Measurements from ENCODE around the gene ZMYND12.
"Not testable (repeated sequence)": the region's sequence is repeated elsewhere in the genome, so short reads cannot be mapped to it uniquely, and the experiment has no call there.

ZMYND12 gene, protein sequence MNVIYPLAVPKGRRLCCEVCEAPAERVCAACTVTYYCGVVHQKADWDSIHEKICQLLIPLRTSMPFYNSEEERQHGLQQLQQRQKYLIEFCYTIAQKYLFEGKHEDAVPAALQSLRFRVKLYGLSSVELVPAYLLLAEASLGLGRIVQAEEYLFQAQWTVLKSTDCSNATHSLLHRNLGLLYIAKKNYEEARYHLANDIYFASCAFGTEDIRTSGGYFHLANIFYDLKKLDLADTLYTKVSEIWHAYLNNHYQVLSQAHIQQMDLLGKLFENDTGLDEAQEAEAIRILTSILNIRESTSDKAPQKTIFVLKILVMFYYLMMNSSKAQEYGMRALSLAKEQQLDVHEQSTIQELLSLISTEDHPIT

DNA sequence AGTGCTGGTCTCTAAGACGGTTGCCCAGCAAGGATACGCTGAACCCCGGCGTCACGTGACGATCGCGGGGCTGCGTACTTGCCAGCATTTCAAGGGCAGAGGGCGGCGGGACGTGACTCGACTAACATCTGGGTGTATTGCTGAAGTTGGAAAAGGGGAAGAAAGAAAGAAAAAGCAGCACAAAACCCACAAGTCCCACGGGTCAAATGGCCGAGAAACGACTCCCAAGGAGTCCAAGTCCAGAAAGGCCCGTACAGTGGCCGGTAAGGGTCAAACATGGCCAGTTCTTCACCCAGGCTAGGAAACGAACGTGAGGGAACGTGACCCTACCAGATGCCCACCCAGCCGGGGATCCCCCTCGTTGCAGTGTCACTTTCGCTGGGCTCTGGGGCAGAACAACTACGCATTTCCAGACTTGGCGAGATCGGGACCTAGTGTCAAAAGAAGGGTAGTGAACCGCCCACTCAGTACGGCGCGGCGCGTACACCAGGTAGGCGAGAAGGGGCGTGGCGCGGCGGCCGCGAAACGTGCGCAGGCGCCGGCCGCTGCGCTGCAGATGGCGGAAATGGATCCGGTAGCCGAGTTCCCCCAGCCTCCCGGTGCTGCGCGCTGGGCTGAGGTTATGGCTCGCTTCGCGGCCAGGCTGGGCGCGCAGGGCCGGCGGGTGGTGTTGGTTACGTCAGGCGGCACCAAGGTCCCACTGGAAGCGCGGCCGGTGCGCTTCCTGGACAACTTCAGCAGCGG, at the start of gene ZMYND12, which contains the start of gene PPCS:
TSS of gene ZMYND12 (minus strand) at position 13 of the 744 bp plus-strand sequence. CDS start 25 bp downstream, outside the sequence.
TSS of gene PPCS (plus strand) at position 534 of the 744 bp plus-strand sequence. CDS start at position 557, 23 bp downstream.
- peak; percentile 90 for DNase-seq

DNA sequence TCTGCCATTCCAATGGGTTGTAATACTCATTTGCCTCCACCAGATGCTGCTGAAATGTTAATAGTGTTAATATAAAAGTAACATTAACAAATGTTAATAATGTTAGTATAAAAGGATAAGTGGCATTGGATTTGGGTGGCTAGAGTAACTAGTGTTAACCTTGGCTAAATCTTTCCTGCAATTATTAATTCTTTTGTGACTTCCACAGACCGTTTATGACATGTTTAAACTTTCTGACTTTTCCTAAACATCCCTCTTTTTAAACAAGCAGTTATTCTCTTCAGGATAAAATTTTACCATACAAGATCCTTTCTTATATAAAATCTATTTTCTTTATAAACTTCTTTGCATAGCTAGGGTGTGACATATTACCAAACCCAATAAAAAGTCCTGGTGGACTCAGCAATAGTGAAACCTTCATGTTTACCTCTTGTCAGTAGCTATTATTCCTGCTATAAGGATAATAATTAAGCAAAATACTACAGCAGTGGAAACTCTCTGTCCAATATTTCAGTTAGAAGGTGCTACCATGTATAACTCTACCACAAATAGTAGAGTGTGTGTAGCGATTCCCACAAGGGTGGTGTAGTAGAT, 48.8 kb upstream of the ZMYND12 start:
- DNase-seq, result peak; percentile 15

DNA sequence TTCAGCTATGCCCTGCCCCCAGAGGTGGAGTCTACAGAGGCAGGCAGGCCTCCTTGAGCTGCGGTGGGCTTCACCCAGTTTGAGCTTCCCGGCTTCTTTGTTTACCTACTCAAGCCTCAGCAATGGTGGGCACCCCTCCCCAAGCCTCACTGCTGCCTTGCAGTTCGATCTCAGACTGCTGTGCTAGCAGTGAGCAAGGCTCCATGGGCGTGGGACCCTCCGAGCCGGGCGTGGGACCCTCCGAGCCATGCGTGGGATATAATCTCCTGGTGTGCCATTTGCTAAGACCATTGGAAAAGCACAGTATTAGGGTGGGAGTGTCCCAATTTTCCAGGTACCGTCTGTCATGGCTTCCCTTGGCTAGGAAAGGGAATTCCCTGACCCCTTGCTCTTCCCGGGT, 46.2 kb upstream of the ZMYND12 start:
- not testable (repeated sequence) for DNase-seq

DNA sequence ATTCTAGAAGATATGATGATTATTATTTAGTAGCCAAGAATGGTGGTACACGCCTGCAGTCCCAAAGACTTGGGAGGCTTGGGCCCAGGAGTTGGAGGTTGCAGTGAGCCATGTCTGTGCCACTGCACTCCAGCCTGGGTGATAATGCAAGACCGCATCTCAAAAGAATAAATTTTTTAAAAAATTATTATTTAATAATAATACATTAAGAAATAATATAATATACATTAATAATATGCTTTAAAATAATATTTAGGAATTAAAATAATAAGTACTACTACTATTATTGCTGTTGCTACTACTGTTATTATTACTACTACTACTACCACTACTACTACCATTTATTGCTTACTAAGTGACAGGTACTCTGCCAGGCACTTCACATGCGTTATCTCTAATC, 34.4 kb upstream of the ZMYND12 start:
- no peak for DNase-seq

DNA sequence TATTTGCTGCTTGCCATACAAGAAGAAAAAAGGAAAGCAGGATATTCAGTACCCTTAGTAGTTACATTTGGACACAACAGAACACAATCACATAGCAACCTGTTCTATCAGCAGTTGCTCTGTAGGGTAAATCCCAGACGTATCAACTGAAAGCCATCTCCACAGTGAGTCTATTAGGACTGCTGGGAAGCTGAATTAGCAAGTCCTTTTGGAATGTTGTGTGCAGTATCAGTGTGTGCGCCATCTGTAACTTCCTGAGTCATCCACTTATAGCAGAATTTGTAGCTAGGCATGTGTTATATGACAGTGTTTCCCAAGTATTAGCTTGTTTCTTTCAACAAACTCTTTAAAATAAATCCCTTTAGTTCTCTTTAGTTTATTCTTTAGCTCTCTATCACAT, 28.6 kb upstream of the ZMYND12 start:
- DNase-seq, result no peak

DNA sequence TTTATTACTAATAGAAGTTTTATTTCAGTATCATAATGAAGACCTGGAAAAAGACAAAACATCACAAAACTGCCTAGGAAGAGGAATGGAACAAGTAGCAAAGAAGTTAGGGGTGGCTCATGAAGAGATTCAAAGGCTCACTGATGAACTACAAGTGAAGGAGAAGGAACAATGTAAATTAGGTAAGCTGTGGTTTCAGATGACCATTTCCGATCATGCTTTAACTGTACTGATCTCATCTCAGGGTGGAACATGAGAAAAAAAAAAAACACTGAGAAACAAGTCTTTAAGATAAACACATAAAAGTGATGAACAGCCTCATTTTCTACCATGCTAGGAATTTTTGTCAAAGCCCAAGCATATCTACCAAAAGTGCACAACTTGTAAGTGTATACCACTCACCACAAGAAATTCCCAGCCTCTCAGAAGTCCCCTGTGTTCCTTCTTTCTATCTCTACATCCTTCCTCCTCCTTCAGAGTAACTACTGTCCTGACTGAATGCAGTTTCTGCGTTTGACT, 26.9 kb upstream of the ZMYND12 start:
- DNase-seq, result no peak

DNA sequence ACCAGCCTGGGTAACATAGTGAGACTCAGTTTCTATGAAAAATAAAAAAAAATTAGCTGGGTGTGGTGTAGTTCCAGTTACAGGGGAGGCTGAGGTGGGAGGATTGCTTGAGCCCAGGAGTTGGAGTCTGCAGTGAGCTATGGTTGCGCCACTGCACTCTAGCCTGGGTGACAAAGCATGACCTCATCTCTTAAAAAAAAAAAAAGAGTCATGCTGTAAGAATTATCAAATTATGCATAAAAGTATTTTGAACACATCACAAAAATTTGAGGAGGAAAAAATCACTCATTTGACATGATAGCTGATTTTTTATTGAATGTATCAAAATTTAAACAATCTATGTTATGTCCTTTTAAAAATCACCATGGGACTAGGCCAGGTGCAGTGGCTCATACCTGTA, 25.1 kb upstream of the ZMYND12 start:
- no peak for DNase-seq

DNA sequence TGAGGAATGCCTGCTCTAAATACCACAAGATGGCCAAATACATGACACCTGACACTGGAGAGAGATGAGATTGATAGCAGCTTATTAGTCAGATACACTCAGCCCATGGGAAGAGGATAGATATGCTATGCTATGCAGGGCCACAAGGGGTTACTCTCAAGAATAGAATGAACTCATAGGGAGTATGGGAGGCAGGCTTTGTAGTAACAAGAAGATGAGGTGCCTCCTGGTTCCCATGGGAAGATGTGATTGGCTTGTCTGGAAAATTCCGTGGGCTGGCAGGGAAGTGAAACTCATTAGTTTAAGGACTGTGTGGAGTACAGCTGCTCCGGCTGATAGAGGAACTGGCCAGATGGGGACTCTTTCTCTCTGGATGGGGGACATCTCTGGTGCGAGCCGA, 23.8 kb upstream of the ZMYND12 start:
- no peak for DNase-seq

DNA sequence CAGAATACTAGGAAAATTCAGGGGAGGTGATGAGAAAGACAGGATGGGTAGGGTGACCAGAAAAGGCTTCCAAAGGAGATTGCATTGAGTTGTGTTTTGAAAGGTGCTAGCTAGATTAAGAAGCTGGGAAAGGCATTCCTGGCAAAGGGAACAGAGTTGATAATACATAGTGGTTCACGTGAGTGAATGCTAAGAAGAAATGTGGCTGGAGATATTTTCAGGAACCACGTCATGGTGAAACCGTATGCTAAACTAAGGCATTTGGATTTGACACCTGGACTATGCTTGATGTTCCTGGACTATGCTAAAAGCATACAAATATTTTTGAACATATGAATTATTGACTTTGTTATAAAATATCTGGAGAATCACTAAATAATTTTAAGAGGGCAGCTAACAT, 22.0 kb upstream of the ZMYND12 start:
- no peak for DNase-seq

DNA sequence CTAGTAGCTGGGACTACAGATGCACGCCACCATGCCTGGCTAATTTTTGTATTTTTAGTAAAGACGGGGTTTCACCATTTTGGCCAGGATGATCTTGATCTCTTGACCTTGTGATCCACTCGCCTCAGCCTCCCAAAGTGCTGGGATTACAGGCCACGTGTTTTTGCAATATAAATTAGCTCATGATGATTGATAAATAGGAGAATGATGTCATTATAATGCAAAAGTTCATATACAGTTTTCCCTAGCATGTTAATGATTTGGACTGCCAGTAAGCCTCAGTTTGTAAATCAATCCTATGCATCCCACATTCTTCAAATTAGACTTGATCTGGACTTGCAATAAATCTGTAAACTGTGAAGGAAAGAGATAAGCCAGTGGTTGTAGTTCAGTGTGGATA, 21.5 kb upstream of the ZMYND12 start:
- not testable (repeated sequence) for DNase-seq

DNA sequence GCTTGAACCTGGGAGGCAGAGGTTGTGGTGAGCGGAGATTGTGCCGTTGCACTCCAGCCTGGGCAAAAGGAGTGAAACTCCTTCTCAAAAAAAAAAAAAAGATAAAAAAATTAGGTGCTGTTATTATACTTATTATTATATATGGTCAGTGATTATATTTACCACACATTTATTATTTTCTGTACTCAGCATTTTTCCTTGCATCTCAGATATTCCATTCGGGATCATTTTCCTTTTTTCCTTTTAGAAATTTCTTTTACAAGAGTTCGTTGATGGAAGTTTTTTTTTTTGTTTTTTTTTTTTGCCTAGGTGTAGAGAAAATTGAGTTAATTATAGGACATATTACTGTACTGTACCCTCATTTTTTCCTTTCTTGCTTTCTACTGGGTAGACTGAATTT, 20.8 kb upstream of the ZMYND12 start:
- no peak for DNase-seq

DNA sequence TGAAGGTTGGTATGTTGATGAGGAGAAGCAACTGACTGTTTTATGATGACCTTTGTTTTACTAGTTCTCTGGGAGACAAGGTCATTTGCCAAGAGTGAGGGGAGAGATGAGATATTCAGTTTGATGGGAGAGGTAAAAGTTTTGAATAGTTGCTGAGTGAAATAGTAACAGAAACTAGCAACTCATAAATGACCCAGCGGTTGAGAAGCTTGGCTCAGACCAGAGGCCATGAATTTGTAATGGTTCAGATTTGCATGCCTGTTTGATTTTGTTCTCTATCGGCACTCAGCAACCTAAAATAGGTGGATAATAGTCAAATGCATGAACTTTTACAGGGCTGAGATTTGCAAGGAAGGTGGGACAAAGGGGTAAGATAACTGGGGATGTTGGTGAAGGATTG, 13.9 kb upstream of the ZMYND12 start:
- no peak for DNase-seq

DNA sequence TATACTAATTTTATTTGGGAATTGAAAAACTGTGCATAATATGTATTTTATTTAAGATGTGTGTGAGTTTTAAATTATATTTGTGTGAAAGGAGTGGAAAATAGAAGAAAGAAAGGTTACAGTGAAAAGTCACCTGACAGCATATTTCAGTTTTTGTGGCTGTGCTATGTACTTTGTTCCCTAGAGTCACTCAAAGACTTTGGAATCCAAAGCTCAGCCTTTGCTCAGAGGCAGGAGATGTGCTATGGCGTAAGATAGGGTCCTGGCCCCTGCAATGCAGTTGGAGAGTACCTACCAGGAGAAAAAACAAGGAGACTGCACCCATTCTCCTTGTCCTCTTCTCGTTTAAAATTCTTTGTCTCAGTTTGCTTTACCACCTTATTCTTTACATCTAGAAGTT, 10.2 kb upstream of the ZMYND12 start:
- no peak for DNase-seq

DNA sequence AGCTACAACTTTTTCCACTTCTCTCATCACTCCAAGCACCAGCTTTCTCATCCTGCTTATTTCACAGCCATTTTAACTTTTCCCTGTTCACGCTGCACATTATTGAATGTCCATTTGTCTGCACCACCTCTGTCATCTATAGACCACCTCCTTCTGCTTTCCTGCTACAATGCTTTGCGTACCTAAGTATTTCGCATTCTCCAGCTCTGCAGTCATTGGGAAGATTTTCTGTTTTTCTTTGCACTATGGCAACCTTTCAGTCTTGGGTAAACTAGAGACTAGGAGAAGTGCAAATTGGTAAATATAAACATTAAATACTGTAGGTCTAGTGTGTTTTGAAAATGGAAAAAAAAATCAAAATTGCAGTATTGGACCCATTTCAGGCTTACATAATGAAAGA, 8.1 kb upstream of the ZMYND12 start:
- DNase-seq, result no peak

DNA sequence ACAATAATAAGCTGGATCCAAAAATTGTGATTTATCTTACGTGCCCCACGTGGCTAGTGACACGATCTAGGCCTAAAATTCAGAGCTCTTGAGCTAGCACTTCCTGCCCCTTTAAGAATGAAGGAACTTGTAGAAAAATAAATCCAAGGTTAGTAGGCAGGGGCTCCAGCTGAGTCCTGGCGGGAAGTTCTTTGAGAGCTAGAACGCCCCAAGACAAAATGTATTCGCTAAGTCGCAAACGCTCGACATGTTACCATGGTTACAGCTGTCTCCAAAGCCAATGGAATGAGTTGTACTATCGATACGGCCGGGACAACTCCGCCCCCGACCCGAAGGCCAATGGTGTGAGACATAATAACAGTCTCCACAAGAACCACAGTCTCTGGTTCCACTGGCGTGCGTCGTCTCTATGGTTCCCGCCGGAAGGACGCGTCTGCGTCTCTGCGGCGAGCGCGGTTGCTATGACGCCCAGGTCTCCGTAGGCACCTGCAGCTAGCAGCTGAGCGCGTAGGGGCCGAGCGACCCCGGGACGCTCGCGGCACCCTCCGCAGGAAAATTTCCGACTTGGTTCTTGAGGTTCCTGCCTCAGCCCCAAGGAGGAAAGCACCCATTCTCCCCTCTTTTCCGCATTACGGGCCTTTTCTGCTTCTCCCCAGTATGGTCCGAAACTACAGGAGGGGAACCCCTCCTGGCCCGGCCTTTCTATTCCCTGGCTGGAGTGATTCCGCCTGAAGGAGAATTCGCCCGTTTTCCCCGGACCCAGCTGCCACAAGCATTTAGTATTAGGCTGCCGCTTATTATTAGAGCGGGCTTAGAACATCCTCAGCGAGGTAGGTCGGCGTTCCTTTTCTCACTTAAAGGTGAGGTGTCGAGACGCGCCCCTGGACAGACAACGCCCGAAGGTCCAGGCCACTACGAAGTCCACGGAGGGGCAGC, 7.3 kb upstream of the ZMYND12 start, which contains the start of gene CCDC30:
TSS of gene CCDC30 (plus strand) at position 459 of the 936 bp plus-strand sequence. CDS start 17,266 bp downstream, outside the sequence.
- peak; percentile 99 for DNase-seq

DNA sequence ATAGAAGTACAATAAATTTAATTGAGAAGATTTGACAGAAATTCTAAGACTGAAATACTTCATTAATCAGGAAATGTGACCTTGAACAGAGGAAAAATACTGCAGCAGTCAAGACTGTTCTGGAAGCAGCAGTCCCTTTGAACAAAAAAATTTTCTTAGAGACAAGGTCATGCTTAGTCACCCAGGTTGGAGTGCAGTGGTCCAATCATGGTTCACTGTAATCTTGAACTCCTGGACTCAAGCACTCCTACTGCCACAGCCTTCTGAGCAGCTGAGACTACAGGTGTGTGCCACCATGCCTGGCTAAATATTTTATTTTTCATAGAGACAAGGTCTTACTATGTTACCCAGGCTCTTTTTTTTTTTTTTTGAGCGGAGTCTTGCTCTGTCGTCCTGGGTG, 5.4 kb upstream of the ZMYND12 start:
- DNase-seq, result no peak

DNA sequence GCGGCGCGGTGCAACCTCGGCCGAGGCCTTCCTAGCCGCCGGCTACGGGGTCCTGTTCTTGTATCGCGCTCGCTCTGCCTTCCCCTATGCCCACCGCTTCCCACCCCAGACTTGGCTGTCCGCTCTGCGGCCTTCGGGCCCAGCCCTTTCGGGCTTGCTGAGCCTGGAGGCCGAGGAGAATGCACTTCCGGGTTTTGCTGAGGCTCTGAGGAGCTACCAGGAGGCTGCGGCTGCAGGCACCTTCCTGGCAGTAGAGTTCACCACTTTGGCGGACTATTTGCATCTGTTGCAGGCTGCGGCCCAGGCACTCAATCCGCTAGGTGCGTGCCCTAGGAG, 900 bp upstream of the ZMYND12 start:
- DNase-seq, result peak; percentile 77

DNA sequence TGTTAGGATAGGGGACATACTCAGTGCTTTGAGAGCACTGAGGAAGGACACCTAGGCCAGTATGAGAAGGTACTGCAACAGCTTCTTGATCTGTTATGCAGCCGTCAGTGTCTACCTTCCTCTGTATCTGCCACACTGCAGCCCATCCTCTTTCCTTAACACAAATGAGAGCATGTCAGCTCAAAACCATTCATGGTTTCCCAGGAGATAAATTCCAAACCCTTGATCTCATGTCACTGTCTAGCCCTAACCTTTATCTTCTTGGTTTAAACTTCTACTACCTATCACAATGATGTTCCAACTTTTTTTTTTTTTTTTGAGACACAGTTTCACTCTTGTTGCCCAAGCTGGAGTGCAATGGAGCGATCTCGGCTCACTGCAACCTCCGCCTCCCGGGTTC, 1.4 kb downstream of the ZMYND12 start:
- DNase-seq, result no peak

DNA sequence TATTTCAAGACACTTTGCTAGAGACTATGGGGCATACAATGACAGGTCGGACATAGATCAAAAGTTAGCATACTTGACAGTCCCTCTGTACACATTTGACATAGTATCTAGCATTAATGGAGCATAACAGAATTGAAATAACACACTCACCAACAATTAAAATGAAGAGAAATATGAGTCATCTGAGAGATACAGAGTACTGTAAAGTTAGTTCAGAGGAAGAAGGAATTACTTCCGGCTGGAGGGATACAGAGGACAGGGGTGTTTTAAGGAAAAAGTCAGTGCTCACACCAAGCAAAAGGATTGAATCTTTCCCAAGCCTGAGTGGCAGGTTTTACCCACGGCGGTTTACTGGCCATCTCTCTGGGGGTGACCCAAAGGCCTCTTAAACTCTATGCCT, 2.4 kb downstream of the ZMYND12 start:
- peak; percentile 15 for DNase-seq

DNA sequence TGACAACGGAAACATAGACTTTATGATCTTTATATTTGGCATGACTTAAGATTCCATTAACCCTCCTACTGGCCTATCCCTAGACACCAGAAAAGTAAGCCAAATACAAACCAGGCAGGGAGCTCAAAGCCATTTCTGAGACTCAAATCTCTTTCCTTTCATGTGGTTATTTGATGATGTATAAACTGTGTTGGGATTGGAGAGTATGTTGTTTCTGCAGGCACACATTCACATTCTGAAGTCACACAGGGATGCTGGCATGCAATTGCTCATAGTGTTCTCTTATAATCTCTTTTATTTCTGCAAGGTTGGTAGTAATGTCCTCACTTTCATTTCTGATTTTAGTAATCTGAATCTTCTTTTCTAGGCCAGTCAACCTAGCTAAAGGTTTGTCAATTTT, 5.8 kb downstream of the ZMYND12 start:
- DNase-seq, result no peak

DNA sequence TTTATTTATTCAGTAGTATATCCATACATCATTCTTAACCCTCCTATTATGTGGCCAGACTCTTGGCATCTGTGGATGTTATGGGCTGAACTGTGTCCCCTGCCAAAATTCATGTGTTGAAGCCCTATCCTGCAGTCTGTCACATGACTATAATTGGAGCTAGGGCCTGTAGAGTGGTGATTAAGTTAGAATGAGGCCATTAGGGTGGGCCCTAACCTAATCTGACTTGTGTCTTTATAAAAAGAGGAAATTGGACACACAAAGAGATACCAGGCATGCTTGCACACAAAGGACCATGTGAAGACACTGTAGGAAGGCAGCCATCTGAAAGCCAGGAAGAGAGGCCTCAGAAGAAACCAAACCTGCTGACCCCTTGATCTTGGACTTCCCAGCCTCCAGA, 6.6 kb downstream of the ZMYND12 start:
- no peak for DNase-seq

DNA sequence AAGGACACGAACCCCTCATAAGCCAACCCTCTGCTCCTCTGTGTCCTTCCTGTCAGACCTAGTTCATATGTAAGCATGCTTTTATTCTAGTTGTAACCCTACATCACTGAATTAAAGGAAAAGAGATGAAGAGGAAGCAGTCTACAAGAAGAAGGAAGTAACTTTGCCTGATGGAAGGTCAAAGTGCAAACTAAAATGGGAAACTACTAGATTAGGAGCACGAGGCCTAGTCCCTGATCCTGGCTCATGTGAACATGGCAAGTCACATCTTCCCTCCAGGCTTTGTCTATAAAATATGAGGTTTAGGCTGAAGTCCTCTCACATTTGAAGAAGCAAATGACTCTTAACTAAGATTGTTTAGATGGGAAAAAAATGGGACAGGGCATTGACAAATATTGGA, 13.2 kb downstream of the ZMYND12 start:
- DNase-seq, result no peak

DNA sequence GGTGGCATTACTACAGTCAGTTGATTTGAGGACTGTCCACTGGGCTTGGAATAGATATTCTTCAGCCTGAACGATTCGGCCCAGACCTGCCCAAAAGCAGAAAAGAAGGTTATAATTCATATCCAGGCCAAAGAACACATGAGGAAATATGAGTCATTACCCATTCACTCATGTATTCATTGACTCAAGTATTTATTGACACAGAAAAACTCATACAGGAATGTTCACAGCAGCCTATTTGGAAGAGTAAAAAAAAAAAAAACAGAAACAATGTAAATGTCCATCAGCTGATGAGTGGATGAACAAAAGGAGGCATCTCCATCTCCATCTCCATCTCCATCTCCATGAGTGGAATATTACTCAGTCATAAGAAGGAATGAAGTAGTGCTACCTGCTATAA, 15.9 kb downstream of the ZMYND12 start:
- no peak for DNase-seq
